Vagina (tissue), 2 donors: ENCODE measurements around the gene SLC35F5. TPM values are rescaled to one million over a fixed set of nuclear protein-coding genes. Genes with fewer than 3 reads are reported as not detected.

ENCODE experiments used
- DNase-seq, 2 donors: peaks; one replicate each; pipeline ENCODE4 v3.0.0-alpha.2; 2017; ENCODE audit errors: extremely low spot score in 2 of 2
- H3K27ac ChIP-seq: fragments of 200-600 bp; sonication (generic); one replicate; pipeline ENCODE4 v1.5.1; 2019
- H3K27me3 ChIP-seq: fragments of 200-600 bp; sonication (generic); one replicate; pipeline ENCODE4 v1.5.1; 2019
- H3K36me3 ChIP-seq, 2 donors: fragments of 200-600 bp; sonication (generic); one replicate each; pipeline ENCODE4 v1.5.1; 2017 to 2019
- H3K4me1 ChIP-seq: fragments of 200-600 bp; sonication (generic); one replicate; pipeline ENCODE4 v1.5.1; 2019
- H3K4me3 ChIP-seq, 2 donors: fragments of 200-600 bp; sonication (generic); 1 replicate in 1 of 2; 2 replicates in 1 of 2; pipeline ENCODE4 v1.5.1; 2016 to 2019
- H3K9me3 ChIP-seq: fragments of 200-600 bp; sonication (generic); one replicate; pipeline ENCODE4 v1.5.1; 2019
- CTCF ChIP-seq, 3 experiments: fragments of 450-650 bp in 2 of 3; fragments of 200-600 bp in 1 of 3; sonication (generic) in 1 of 3; IDR thresholded peaks; one replicate each; pipeline ENCODE4 v1.5.1; 2017 to 2019; ENCODE audit warnings: antibody characterized with exemption in 3 of 3, mild to moderate bottlenecking in 2 of 3, moderate library complexity in 2 of 3
- POLR2A ChIP-seq, 2 donors: fragments of 450-650 bp; IDR thresholded peaks; one replicate each; pipeline ENCODE4 v1.6.1; 2017; ENCODE audit warnings: antibody characterized with exemption in 2 of 2, mild to moderate bottlenecking in 2 of 2, moderate library complexity in 2 of 2
- POLR2AphosphoS5 ChIP-seq, 2 donors: sonication (generic); formaldehyde crosslinking; IDR thresholded peaks; one replicate each; pipeline ENCODE4 v1.9.0; 2017; ENCODE audit warnings: antibody characterized with exemption in 2 of 2, mild to moderate bottlenecking in 2 of 2, low read depth in 1 of 2; ENCODE audit not compliant: insufficient read depth in 1 of 2
- intact Hi-C: fragments of 100-400 bp; cut with DNase I; formaldehyde crosslinking; loops from one replicate; pipeline ENCODE4 v1.15.1; 2023
- total RNA-seq: library from RNA; depleted of rRNA; stranded (reverse); fragments of >200 nt; gene quantifications from one replicate; pipeline ENCODE4 v1.2.3, GENCODE V29; 2016

Gene SLC35F5
- total RNA-seq, 1 donor from 2014 or later = 64.6 TPM

GRCh38 chr2:113750385-113750784 lies 6.1 kb downstream of the SLC35F5 start:
- Histone ChIP-seq H3K27me3 (no peaks in the 10 kb centered on the region), H3K4me1 (peaks cover 17% of the 10 kb centered on the region), H3K36me3 (peaks cover 0 to 24% of the 10 kb centered on the region in 2 donors), H3K4me3 (no peak overlapping the region), H3K27ac (no peak overlapping the region), H3K9me3 (no peaks in the 10 kb centered on the region)
- intact Hi-C loops = no loop called here
- TF ChIP-seq CTCF (IDR thresholded peaks at IDR 0.05) (no peak), POLR2A (IDR thresholded peaks at IDR 0.05) (no peak), POLR2AphosphoS5 (IDR thresholded peaks at IDR 0.05; ENCODE audit: insufficient read depth in 1 of 2, low read depth in 1 of 2) (no peak)
- no peak for DNase-seq

GRCh38 chr2:113741091-113741490 lies 15.4 kb downstream of the SLC35F5 start:
- no peak overlapping the region for H3K4me3 ChIP-seq
- intact Hi-C loops = no loop called here
- DNase-seq = no peak
- H3K27ac ChIP-seq = no peak overlapping the region
- TF ChIP-seq CTCF (IDR thresholded peaks at IDR 0.05) (no peak), POLR2A (IDR thresholded peaks at IDR 0.05) (no peak), POLR2AphosphoS5 (IDR thresholded peaks at IDR 0.05; ENCODE audit: insufficient read depth in 1 of 2, low read depth in 1 of 2) (no peak)
- H3K4me1 ChIP-seq = no peaks in the 10 kb centered on the region
- H3K9me3 ChIP-seq = no peaks in the 10 kb centered on the region
- peaks cover 0 to 56% of the 10 kb centered on the region in 2 donors for H3K36me3 ChIP-seq
- H3K27me3 ChIP-seq = no peaks in the 10 kb centered on the region

- no peaks in the 10 kb centered on the region for H3K27me3 ChIP-seq
- no peak for TF ChIP-seq POLR2AphosphoS5 (IDR thresholded peaks at IDR 0.05; ENCODE audit: insufficient read depth in 1 of 2, low read depth in 1 of 2)
- no peak for TF ChIP-seq POLR2A (IDR thresholded peaks at IDR 0.05)
- no peak for TF ChIP-seq CTCF (IDR thresholded peaks at IDR 0.05)
- intact Hi-C loops = no loop called here
- no peak overlapping the region for H3K27ac ChIP-seq
- peaks cover 0 to 56% of the 10 kb centered on the region in 2 donors for H3K36me3 ChIP-seq
- no peaks in the 10 kb centered on the region for H3K4me1 ChIP-seq
- H3K4me3 ChIP-seq = no peak overlapping the region
- no peak for DNase-seq
- no peaks in the 10 kb centered on the region for H3K9me3 ChIP-seq
These were observed 16.6 kb downstream of the SLC35F5 start for GRCh38 chr2:113739849-113740248.

- H3K4me1 ChIP-seq = no peaks in the 10 kb centered on the region
- TF ChIP-seq CTCF (IDR thresholded peaks at IDR 0.05) = no peak
- TF ChIP-seq POLR2A (IDR thresholded peaks at IDR 0.05) = no peak
- no peak for TF ChIP-seq POLR2AphosphoS5 (IDR thresholded peaks at IDR 0.05; ENCODE audit: insufficient read depth in 1 of 2, low read depth in 1 of 2)
- H3K27me3 ChIP-seq = no peaks in the 10 kb centered on the region
- no peak overlapping the region for H3K27ac ChIP-seq
- intact Hi-C loops = no loop called here
- peaks cover 0 to 30% of the 10 kb centered on the region in 2 donors for H3K36me3 ChIP-seq
- no peak for DNase-seq
- no peaks in the 10 kb centered on the region for H3K9me3 ChIP-seq
- H3K4me3 ChIP-seq = no peak overlapping the region
These were observed 22.3 kb downstream of the SLC35F5 start for GRCh38 chr2:113734185-113734584.

- TF ChIP-seq POLR2A (IDR thresholded peaks at IDR 0.05) = no peak
- intact Hi-C loops = no loop called here
- Histone ChIP-seq H3K4me1 (no peaks in the 10 kb centered on the region), H3K4me3 (no peak overlapping the region), H3K27me3 (no peaks in the 10 kb centered on the region), H3K9me3 (no peaks in the 10 kb centered on the region), H3K27ac (no peak overlapping the region), H3K36me3 (peaks cover 0 to 20% of the 10 kb centered on the region in 2 donors)
- no peak for DNase-seq
These were observed 32.4 kb downstream of the SLC35F5 start for GRCh38 chr2:113724010-113724409.
